Head of caudate nucleus (tissue), 42 donors: ENCODE measurements around the gene CBLN1.

Source experiments
- DNase-seq, 42 donors: peaks; one replicate each; pipeline versions ENCODE4 v3.0.0 to v3.0.0-alpha.2; 2020 to 2021; ENCODE audit warnings: mixed read lengths in 7 of 42
- intact Hi-C: fragments of 100-400 bp; cut with DNase I; formaldehyde crosslinking; loops from one replicate; pipeline ENCODE4 v1.15.0; 2022

CBLN1 gene

GRCh38 chr16:49281480-49281842 lies at the start of gene CBLN1:
Gene CBLN1, minus strand, starts transcription at chr16:49281838. Its CDS starts 373 bp downstream, at chr16:49281465.
- intact Hi-C loops = no loop called here

GRCh38 chr16:49330562-49331201 lies 49.0 kb upstream of the CBLN1 start:
- intact Hi-C loops = no loop called here
- no peak for DNase-seq

More at GRCh38 chr16:49281480-49281842, at the start of gene CBLN1:
- DNase-seq = no peak

GRCh38 chr16:49328325-49328724 lies 46.7 kb upstream of the CBLN1 start:
- intact Hi-C loops = no loop called here
- DNase-seq = no peak

DNA sequence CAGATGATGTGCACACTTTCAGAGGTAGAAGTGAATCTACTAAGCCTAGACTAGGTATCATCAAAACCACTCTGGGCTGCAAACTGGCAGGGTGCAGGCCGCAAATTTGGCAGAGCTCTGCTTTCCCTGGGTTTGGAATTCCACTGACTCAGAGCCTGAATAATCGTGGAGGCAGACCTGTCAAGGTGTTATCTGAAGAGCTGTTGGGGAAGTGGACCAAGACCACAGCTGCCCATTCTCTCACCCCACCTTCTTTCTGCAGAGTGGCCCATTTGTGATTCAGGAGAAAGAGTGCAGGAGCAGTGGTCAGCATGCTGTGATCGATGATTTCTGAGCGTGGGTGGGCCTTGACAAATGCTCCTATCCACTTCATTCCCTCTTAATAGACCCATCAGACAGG lies 45.8 kb upstream of the CBLN1 start:
- no peak for DNase-seq
- intact Hi-C loops = no loop called here

DNA sequence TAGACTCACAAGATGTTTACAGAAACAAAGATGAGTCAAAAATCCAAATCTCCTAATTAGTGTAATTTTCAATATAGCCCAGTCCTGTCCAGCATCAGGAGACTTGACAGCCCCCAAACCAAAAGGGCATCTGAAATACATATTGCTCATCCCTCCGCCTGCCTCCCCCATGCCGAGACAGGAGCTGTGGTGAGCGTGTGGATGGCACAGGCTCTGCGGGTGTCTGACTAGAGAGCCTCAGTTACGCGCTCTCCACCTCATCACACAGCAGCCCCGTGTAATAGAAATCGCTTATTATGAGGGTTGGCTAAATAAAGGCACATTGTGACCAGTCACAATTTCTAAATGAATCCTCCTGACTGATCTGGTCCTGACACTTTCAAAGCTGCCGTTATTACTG lies 43.1 kb upstream of the CBLN1 start:
- no peak for DNase-seq
- intact Hi-C loops = no loop called here

- DNase-seq = no peak
- intact Hi-C loops = no loop called here
These were observed 34.0 kb upstream of the CBLN1 start for GRCh38 chr16:49315602-49316001.

- no peak for DNase-seq
- intact Hi-C loops = no loop called here
These were observed 30.8 kb upstream of the CBLN1 start for GRCh38 chr16:49312389-49312985.

DNA sequence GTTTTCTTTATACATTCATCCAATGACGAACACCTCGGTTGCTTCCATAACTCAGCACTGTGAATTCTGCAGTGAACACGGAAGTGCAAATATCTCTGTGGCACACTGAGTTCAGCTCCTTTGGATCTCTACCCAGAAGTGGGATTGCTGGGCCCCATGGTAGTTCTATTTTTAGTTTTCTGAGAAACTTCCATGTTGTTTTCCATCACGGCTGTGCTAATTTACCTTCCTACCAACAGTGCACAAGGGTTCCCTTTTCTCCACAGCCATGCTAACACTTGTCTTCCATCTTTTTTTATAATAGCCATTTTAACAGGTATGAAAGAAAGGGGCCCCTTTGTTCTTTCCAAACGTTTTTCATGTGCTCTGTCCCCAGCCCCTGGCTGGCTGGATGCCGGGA lies 30.2 kb upstream of the CBLN1 start:
- no peak for DNase-seq
- intact Hi-C loops = no loop called here

DNA sequence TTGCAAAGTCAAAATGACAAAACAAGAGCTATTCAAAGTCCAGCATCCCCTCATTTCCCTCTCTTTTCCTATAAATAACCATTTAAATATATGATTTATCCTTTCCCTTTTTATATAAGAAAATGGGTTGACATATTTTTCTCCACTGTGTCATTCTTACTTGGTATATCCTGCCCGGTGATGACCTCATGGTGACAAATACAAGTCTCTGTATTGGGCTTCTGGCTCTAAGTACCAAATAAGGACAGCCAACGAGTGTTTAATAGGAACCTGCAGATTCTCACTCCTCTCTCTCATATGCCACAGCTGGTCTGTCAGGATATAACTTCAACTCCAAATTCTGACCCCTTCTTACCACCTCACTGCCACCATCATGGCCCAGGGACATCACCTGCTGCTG lies 25.5 kb upstream of the CBLN1 start:
- DNase-seq = no peak
- intact Hi-C loops = no loop called here

DNA sequence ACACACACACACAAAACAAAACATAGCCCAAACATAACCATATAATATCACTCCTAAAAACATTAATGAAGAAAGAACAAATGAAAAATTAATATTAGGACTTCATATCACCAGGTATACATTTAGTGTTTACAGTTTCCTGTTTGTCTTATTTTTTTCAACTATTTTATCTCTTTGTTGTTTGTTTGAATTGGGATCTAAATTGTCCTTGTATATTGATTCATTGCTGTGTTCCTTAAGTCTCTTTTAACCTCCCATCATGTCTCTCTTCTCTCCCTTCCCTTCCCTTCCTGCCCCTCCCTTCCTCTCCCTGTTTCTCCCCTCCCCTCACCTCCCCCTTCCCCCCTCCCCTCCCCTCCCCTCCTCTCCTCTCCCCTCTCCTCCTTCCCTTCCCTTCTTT lies 23.8 kb upstream of the CBLN1 start:
- intact Hi-C loops = no loop called here
- DNase-seq = no peak

- intact Hi-C loops = no loop called here
These were observed 10.8 kb upstream of the CBLN1 start for GRCh38 chr16:49292413-49292812.

DNA sequence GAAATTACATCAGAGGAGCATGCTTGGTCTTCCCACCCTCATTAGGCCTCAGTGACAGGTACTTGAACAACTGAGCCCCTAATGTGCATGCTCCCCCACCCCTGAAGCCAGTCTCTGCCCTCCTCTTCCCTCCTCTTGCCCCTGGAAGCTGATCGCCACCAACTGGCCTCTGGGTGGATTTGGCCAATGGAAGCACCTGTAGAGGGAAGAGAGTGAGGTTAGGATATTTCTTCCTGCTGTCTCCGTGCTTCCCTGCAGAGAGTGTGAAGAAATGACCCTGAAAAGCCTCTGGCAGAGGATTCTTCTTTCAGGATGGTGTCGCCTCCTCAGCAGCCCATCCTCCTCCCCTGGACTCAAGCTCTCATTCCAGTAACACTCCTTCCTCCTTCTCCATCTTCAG lies 5.9 kb upstream of the CBLN1 start:
- intact Hi-C loops = no loop called here
- DNase-seq = no peak

More at GRCh38 chr16:49292413-49292812, 10.8 kb upstream of the CBLN1 start:
- no peak for DNase-seq

GRCh38 chr16:49284962-49285361 lies 3.3 kb upstream of the CBLN1 start:
- DNase-seq = no peak
- intact Hi-C loops = no loop called here

GRCh38 chr16:49283376-49284049 lies 1.9 kb upstream of the CBLN1 start:
- no peak for DNase-seq
- intact Hi-C loops = no loop called here

- peak in 11 of 42 donors; percentile 10 to 56 (median 31) for DNase-seq
- intact Hi-C loops = no loop called here
These were observed 1.2 kb upstream of the CBLN1 start for GRCh38 chr16:49282690-49283375.

DNA sequence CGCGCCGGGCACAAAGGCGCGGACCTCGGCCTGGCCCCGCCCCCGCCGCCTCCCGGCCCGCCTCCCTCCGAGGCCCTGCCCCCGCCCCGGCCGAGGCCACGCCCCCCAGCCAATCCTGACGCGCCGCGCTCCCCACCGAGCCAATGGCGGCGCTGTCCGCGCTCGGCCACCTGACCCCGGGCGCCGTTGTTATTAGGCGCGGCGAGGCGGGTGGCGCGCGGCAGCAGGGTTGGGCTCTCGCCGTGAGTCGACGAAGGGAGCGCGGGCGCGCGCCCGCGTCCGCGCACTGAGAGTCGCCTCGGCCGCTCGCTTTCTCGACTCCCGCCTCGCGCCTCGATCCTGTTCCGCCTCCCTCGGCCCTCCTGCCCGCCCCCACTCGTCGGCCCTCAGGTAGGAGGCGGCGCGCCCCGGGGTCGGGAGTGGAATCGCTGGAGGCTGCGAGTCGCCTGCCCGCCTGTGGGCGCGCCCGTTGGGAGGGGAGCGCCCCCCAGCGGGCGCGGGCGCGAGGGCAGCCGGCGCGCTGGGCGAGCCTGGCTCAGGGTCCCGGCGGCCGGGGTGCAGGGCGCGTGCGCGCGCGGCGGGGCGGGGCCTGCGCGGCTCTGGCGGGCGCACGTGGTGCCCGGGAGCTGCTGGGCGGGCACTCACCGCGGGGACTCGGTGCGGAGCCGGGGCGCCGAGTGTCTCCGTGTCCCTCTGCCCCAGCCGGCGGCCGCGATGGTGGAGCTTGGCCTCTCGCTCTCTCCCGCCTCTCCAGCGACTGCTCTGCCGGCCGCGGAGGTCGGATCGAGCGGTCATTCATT lies 405 bp upstream of the CBLN1 start:
- intact Hi-C loops = no loop called here
- peak; percentile 73 to 95 (median 89) for DNase-seq

GRCh38 chr16:49280841-49281371 lies 732 bp downstream of the CBLN1 start:
- intact Hi-C loops = no loop called here
- DNase-seq = peak in 1 of 42 donors; percentile 6

DNA sequence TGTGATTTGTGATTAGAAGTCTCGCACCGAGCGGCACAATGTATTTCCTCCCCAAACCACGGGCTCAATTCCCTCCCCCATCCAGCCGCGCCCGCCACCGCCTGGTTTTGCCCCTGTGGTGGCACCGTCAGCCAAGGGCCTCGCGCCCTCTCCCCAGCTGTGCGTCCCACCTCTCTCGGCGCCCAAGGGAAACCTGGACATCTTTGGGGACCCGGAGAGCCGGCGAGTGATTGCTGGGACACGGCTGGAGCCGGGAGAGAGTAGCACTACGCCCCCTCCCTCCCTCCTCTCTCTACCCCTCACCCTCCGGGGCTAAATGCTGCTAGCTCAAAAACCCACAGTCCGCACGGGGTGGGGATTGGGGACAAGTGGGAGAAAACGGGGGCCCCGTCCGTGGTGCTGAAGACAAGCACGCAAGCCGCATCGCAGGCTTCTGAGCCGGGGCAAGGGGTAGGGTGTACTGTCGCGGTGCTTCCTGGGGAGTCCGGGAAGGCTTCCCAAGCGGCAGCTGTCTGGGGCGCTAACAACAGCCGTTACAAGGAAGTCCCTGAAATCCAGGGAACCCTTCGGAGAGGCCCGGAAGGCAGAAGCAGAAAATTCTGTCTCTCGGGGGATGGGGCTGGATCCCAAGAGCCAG lies 1.4 kb downstream of the CBLN1 start:
- peak in 11 of 42 donors; percentile 12 to 68 (median 27) for DNase-seq
- intact Hi-C loops = no loop called here
